ENCODE measurements around the gene STOML3.

STOML3 gene

DNA sequence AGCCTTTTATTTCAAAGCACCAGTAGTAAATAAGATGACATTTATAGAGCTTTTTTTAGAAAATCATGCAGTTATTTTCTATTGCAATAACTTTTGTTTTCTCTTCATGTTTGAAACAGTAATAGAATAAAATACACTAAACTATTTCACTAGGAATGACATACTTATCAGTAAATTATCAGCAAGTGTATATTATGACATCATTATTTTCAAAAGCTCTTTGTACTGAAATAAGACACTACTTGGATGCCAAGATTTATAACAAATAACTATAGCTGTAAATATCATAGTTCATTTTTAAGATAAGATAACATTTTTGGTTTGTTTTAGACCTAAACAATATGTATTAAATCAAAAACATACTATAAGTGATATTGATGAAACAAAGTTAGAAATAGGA, 56.8 kb downstream of the STOML3 start:
- Histone ChIP-seq H3K4me1 (ENCODE audit: control insufficient read depth, insufficient read depth, low read depth, low read length) (no peaks in the 10 kb centered on the region), H4K91ac (ENCODE audit: low read length) (no peak overlapping the region), H3K4me2 (ENCODE audit: low read length, poor library complexity, severe bottlenecking) (no peak overlapping the region), H3K27ac (ENCODE audit: low read length, poor library complexity, severe bottlenecking) (no peak overlapping the region), H3K9ac (ENCODE audit: low read length) (no peak overlapping the region), H3K14ac (ENCODE audit: low read length in 2 of 2) (no peak overlapping the region), H2BK15ac (ENCODE audit: low read depth, poor library complexity, severe bottlenecking) (no peak overlapping the region), H2AK5ac (ENCODE audit: low read length, severe bottlenecking) (no peak overlapping the region), H2BK12ac (ENCODE audit: low read length in 2 of 2) (no peak overlapping the region), H3K4ac (ENCODE audit: low read depth in 1 of 2, low read length in 2 of 2) (no peak overlapping the region), H3K18ac (ENCODE audit: low read depth in 1 of 2, low read length in 2 of 2) (no peak overlapping the region), H3K9me3 (ENCODE audit: control insufficient read depth, low read length) (no peaks in the 10 kb centered on the region), H2BK5ac (ENCODE audit: low read depth, low read length, poor library complexity, severe bottlenecking) (no peak overlapping the region), H3K36me3 (ENCODE audit: control insufficient read depth in 1 of 2, insufficient read depth in 2 of 2, low read depth in 1 of 2, low read length in 2 of 2) (no peaks in the 10 kb centered on the region), H4K8ac (ENCODE audit: low read length) (no peak overlapping the region), H2BK120ac (ENCODE audit: low read depth, low read length) (no peak overlapping the region), H3K4me3 (ENCODE audit: insufficient read depth in 1 of 2, low read depth in 1 of 2, low read length in 2 of 2) (no peak overlapping the region), H3K27me3 (ENCODE audit: control insufficient read depth in 1 of 2, insufficient read depth in 1 of 2, low read length in 2 of 2) (no peaks in the 10 kb centered on the region), H3K23ac (ENCODE audit: low read length in 2 of 2) (no peak overlapping the region), H3K79me1 (replicated peaks; ENCODE audit: low read length, poor library complexity, severe bottlenecking) (no peaks in the 10 kb centered on the region), H2AFZ (ENCODE audit: low read depth, low read length) (no peak overlapping the region)
- no peak for DNase-seq

DNA sequence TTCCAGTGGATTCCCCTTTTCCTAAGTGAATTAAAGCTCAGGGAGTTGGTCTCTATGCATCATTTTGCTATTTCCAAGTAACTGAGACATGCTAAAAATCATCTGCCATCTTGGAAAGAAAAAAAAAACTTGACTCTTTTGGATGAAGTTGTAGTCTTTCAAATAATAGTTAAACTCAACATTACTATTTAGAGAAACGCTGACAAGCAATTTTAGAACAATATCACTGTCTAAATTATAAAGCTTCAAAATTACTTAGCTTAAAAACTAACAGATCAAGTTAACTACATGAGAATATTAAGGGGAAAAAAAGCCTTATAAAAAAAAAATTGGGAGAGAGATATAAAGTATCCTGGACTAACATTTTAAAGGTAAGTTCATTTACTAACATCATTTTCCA, 68.5 kb downstream of the STOML3 start:
- Histone ChIP-seq H3K18ac (ENCODE audit: low read depth in 1 of 2, low read length in 2 of 2) (no peak overlapping the region), H3K4me1 (ENCODE audit: control insufficient read depth, insufficient read depth, low read depth, low read length) (no peaks in the 10 kb centered on the region), H3K4ac (ENCODE audit: low read depth in 1 of 2, low read length in 2 of 2) (no peak overlapping the region), H2BK15ac (ENCODE audit: low read depth, poor library complexity, severe bottlenecking) (no peak overlapping the region), H4K8ac (ENCODE audit: low read length) (no peak overlapping the region), H2BK5ac (ENCODE audit: low read depth, low read length, poor library complexity, severe bottlenecking) (no peak overlapping the region), H3K79me1 (replicated peaks; ENCODE audit: low read length, poor library complexity, severe bottlenecking) (no peaks in the 10 kb centered on the region), H3K23ac (ENCODE audit: low read length in 2 of 2) (no peak overlapping the region), H3K9ac (ENCODE audit: low read length) (no peak overlapping the region), H2AFZ (ENCODE audit: low read depth, low read length) (no peak overlapping the region), H3K14ac (ENCODE audit: low read length in 2 of 2) (no peak overlapping the region), H2BK12ac (ENCODE audit: low read length in 2 of 2) (no peak overlapping the region), H2AK5ac (ENCODE audit: low read length, severe bottlenecking) (no peak overlapping the region), H4K91ac (ENCODE audit: low read length) (no peak overlapping the region), H3K27me3 (ENCODE audit: control insufficient read depth in 1 of 2, insufficient read depth in 1 of 2, low read length in 2 of 2) (no peaks in the 10 kb centered on the region), H3K27ac (ENCODE audit: low read length, poor library complexity, severe bottlenecking) (no peak overlapping the region), H3K9me3 (ENCODE audit: control insufficient read depth, low read length) (peaks cover 4% of the 10 kb centered on the region), H3K4me2 (ENCODE audit: low read length, poor library complexity, severe bottlenecking) (no peak overlapping the region), H3K36me3 (ENCODE audit: control insufficient read depth in 1 of 2, insufficient read depth in 2 of 2, low read depth in 1 of 2, low read length in 2 of 2) (no peaks in the 10 kb centered on the region), H3K4me3 (ENCODE audit: insufficient read depth in 1 of 2, low read depth in 1 of 2, low read length in 2 of 2) (no peak overlapping the region), H2BK120ac (ENCODE audit: low read depth, low read length) (no peak overlapping the region)
- WGBS = 100% methylated on average over 1 of the region's 1 CpG
- no peak for DNase-seq

DNA sequence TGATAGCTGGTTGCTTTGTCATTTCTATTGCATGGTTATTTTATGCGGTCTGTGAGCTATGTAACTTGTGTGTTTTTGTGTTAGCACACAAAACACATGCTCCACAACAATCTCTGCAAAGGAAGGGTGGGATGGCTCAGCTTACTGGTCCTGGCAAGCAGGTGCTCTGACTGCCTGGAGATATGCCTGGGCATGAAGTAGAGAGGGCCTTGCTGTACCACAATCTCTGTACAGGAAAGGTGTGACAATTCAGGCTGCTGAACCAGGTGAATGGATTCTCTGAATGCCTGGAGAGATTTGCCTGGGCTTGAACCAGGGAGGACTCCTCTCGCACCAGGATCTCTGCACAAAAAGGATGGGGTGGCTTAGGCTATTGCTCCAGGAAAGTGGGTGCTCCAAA, 69.5 kb downstream of the STOML3 start:
- Histone ChIP-seq H3K9me3 (ENCODE audit: control insufficient read depth, low read length) (peaks cover 4% of the 10 kb centered on the region), H3K4me3 (ENCODE audit: insufficient read depth in 1 of 2, low read depth in 1 of 2, low read length in 2 of 2) (no peak overlapping the region), H3K18ac (ENCODE audit: low read depth in 1 of 2, low read length in 2 of 2) (no peak overlapping the region), H3K23ac (ENCODE audit: low read length in 2 of 2) (no peak overlapping the region), H2BK120ac (ENCODE audit: low read depth, low read length) (no peak overlapping the region), H3K4me2 (ENCODE audit: low read length, poor library complexity, severe bottlenecking) (no peak overlapping the region), H4K91ac (ENCODE audit: low read length) (no peak overlapping the region), H2AFZ (ENCODE audit: low read depth, low read length) (no peak overlapping the region), H3K27me3 (ENCODE audit: control insufficient read depth in 1 of 2, insufficient read depth in 1 of 2, low read length in 2 of 2) (no peaks in the 10 kb centered on the region), H3K4ac (ENCODE audit: low read depth in 1 of 2, low read length in 2 of 2) (no peak overlapping the region), H2BK5ac (ENCODE audit: low read depth, low read length, poor library complexity, severe bottlenecking) (no peak overlapping the region), H2BK15ac (ENCODE audit: low read depth, poor library complexity, severe bottlenecking) (no peak overlapping the region), H4K8ac (ENCODE audit: low read length) (no peak overlapping the region), H3K27ac (ENCODE audit: low read length, poor library complexity, severe bottlenecking) (no peak overlapping the region), H3K4me1 (ENCODE audit: control insufficient read depth, insufficient read depth, low read depth, low read length) (no peaks in the 10 kb centered on the region), H3K9ac (ENCODE audit: low read length) (no peak overlapping the region), H2AK5ac (ENCODE audit: low read length, severe bottlenecking) (no peak overlapping the region), H2BK12ac (ENCODE audit: low read length in 2 of 2) (no peak overlapping the region), H3K14ac (ENCODE audit: low read length in 2 of 2) (no peak overlapping the region), H3K79me1 (replicated peaks; ENCODE audit: low read length, poor library complexity, severe bottlenecking) (no peaks in the 10 kb centered on the region), H3K36me3 (ENCODE audit: control insufficient read depth in 1 of 2, insufficient read depth in 2 of 2, low read depth in 1 of 2, low read length in 2 of 2) (no peaks in the 10 kb centered on the region)
- WGBS = 69% methylated on average over 1 of the region's 2 CpGs
- no peak for DNase-seq
